ENCODE data around the gene DERL3.

GRCh38 chr22:23847310-23847920 lies 8.6 kb upstream of the DERL3 start:
- TF ChIP-seq CTCF (IDR thresholded peaks at IDR 0.05; ENCODE audit: low read length) (no peak), EZH2 (optimal IDR thresholded peaks at IDR 0.05; ENCODE audit: low read depth, low read length) (no peak)

Measured in MM.1S (cell line).